HEK293T (cell line): ENCODE results near the gene AQP2.

Source experiments
- CTCF ChIA-PET: fragments of 350-600 bp; formaldehyde crosslinking; extraction: SDS; loops from one replicate; lab custom pipeline; 2021; ENCODE audit warnings: antibody characterized with exemption, inconsistent platforms; lab: Yijun Ruan, JAX
- POLR2A ChIA-PET: fragments of 350-600 bp; formaldehyde crosslinking; extraction: SDS; loops from one replicate; lab custom pipeline; 2020; ENCODE audit warnings: antibody characterized with exemption, inconsistent platforms; lab: Yijun Ruan, JAX
- DNase-seq: peaks from one replicate; pipeline ENCODE4 v3.0.0; 2012; ENCODE audit warnings: mixed read lengths; ENCODE audit errors: extremely low spot score
- ARNT ChIP-seq: fragments of 450-650 bp; IDR thresholded peaks from 2 replicates; pipeline ENCODE4 v1.6.1; 2017; ENCODE audit warnings: mild to moderate bottlenecking
- BHLHE40 ChIP-seq: fragments of 450-650 bp; IDR thresholded peaks from 2 replicates; pipeline ENCODE4 v1.6.1; 2016; ENCODE audit warnings: mild to moderate bottlenecking, moderate library complexity, borderline replicate concordance
- CTBP1 ChIP-seq: fragments of 450-650 bp; IDR thresholded peaks from 2 replicates; pipeline ENCODE4 v1.6.1; 2016; ENCODE audit warnings: borderline replicate concordance
- ELF4 ChIP-seq: fragments of 450-650 bp; IDR thresholded peaks from 2 replicates; pipeline ENCODE4 v1.6.1; 2017; ENCODE audit warnings: antibody characterized with exemption
- FOXA1 ChIP-seq: fragments of 450-650 bp; IDR thresholded peaks from 2 replicates; pipeline ENCODE4 v1.6.1; 2016; ENCODE audit warnings: mild to moderate bottlenecking
- FOXK2 ChIP-seq: fragments of 450-650 bp; IDR thresholded peaks from 2 replicates; pipeline ENCODE4 v1.6.1; 2016; ENCODE audit warnings: mild to moderate bottlenecking
- FOXM1 ChIP-seq: fragments of 450-650 bp; IDR thresholded peaks from 2 replicates; pipeline ENCODE4 v1.6.1; 2017; ENCODE audit warnings: mild to moderate bottlenecking, borderline replicate concordance
- HDGF ChIP-seq: fragments of 450-650 bp; IDR thresholded peaks from 2 replicates; pipeline ENCODE4 v1.6.1; 2017; ENCODE audit warnings: antibody characterized with exemption, borderline replicate concordance
- L3MBTL2 ChIP-seq: fragments of 450-650 bp; conservative IDR thresholded peaks from 2 replicates; pipeline ENCODE4 v1.6.1; 2016; ENCODE audit warnings: mild to moderate bottlenecking
- LEF1 ChIP-seq: fragments of 450-650 bp; IDR thresholded peaks from 2 replicates; pipeline ENCODE4 v1.6.1; 2017; ENCODE audit warnings: mild to moderate bottlenecking, borderline replicate concordance
- NFRKB ChIP-seq: fragments of 450-650 bp; IDR thresholded peaks from 2 replicates; pipeline ENCODE4 v1.6.1; 2016; ENCODE audit warnings: mild to moderate bottlenecking, moderate library complexity
- PKNOX1 ChIP-seq: fragments of 450-650 bp; IDR thresholded peaks from 2 replicates; pipeline ENCODE4 v1.6.1; 2016
- SP1 ChIP-seq: fragments of 450-650 bp; IDR thresholded peaks from 2 replicates; pipeline ENCODE4 v1.6.1; 2017
- SUZ12 ChIP-seq: fragments of 450-650 bp; IDR thresholded peaks from 2 replicates; pipeline ENCODE4 v1.6.1; 2016; ENCODE audit warnings: mild to moderate bottlenecking
- TARDBP ChIP-seq: fragments of 450-650 bp; IDR thresholded peaks from 2 replicates; pipeline ENCODE4 v1.6.1; 2016
- ZNF384 ChIP-seq: fragments of 450-650 bp; IDR thresholded peaks from 2 replicates; pipeline ENCODE4 v1.6.1; 2016

AQP2 gene

GRCh38 chr12:49903351-49903699, 47.2 kb upstream of the AQP2 start:
- no peak for DNase-seq
- TF ChIP-seq FOXK2, result no peak
- ChIA-PET POLR2A (no interaction called here), CTCF (interaction anchor here (0.7 kb wide), 1 partner anchor 90 kb away, joined by 6 read pairs; no protein-coding TSS in a partner anchor)

- DNase-seq, result no peak
- ChIA-PET CTCF (no interaction called here), POLR2A (no interaction called here)
- TF ChIP-seq TARDBP (no peak), CTBP1 (no peak), ARNT (no peak), SP1 (no peak), ELF4 (no peak), LEF1 (no peak), SUZ12 (no peak), NFRKB (no peak), FOXK2 (no peak), FOXM1 (no peak), PKNOX1 (no peak), ZNF384 (no peak), L3MBTL2 (no peak), HDGF (no peak), FOXA1 (no peak), BHLHE40 (no peak)
These were observed 46.7 kb upstream of the AQP2 start, which contains the start of gene FAIM2 for GRCh38 chr12:49903700-49904423. FAIM2 (minus strand) TSS chr12:49903900; CDS start chr12:49903792, 108 bp downstream.

DNA sequence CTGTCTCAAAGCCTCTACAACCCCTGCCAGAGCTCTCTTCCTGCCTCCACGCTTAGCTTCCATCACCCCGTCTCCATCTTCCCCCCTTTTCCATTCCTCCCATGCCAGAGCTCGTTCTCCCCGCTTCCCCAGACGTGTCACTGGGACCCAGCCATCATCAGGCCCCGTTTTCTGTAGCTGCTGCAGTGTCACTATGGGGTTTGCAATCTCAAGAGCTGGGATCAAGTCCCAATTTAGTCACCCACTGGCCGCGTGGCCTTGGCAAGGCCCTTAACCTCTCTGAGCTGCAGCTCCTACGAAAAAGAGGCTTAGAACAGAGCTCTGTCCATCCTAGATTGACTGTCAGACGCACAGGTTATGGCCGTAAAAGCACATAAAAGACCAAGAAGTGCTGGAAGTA, 45.9 kb upstream of the AQP2 start:
- CTCF ChIA-PET, result no interaction called here
- DNase-seq, result no peak
- POLR2A ChIA-PET, result no interaction called here
- TF ChIP-seq BHLHE40 (no peak), NFRKB (no peak), FOXA1 (no peak), SP1 (no peak), TARDBP (no peak), ARNT (no peak), LEF1 (no peak), PKNOX1 (no peak), CTBP1 (no peak), ELF4 (no peak), FOXK2 (no peak), HDGF (no peak), L3MBTL2 (no peak), SUZ12 (no peak), ZNF384 (no peak)

DNA sequence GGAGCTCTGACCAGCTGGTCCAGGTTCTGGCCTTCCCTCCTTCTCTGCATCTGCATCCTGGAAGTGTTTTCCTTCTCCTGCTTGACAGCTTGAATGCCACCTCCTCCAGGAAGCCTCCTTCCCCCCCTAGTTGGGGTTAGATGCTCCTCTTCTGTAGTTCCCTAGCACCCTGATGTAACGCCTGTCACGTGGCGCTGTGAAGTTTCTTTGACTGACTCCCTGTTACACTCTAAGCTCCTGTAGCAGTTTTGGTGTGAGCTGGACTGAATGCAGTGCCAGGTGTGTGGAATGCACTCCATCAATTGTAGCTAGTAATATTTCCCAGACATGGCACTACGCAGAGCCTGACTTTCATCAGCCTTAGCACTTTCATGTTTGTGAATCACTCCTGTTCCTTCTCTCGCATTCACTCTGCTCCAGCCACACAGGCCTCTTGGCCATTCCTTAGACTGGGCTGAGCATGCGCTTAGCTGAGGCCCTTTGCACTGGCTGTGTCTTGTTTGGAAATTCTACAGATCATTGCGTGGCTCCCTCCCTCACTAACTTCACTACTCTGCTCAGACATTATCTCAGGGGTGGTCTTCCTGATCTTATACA, 44.7 kb upstream of the AQP2 start:
- TF ChIP-seq LEF1 (no peak), ARNT (no peak), SUZ12 (no peak), CTBP1 (no peak), ZNF384 (no peak), FOXM1 (no peak), NFRKB (no peak), TARDBP (no peak), PKNOX1 (no peak), FOXK2 (no peak), L3MBTL2 (no peak), FOXA1 (no peak), ELF4 (no peak), SP1 (no peak), HDGF (no peak), BHLHE40 (no peak)
- CTCF ChIA-PET, result interaction anchor here (0.6 kb wide), 1 partner anchor 230 kb away, joined by 3 read pairs; no protein-coding TSS in a partner anchor
- no peak for DNase-seq
- POLR2A ChIA-PET, result no interaction called here

- POLR2A ChIA-PET, result interaction anchor here (1.0 to 1.5 kb wide), 2 partner anchors 39 to 64 kb away, joined by 3 read pairs; partner anchors contain the start of gene BCDIN3D
These were observed 43.2 kb upstream of the AQP2 start for GRCh38 chr12:49907352-49907751.

DNA sequence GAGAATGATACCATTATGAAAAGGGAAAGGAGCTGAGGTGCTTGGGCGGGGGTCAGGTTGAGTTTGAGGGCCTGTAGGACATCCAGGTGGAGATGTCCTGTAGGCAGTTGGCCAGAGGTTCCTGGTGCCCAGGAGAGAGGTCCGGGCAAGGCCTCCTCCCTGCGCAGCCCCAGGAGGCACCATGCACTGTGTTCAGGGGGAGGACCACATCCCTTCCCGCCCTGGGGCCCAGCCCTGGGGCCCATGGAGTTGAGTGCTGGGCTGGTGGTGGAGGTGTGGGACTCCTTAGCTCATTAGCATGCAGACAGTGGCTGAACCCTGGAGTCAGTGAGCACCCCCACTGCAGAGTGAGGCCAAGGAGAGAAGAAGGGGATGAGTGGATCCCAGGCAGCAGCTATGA, 41.2 kb upstream of the AQP2 start:
- TF ChIP-seq PKNOX1 (no peak), FOXM1 (no peak), L3MBTL2 (no peak), ZNF384 (no peak), HDGF (no peak), BHLHE40 (no peak), NFRKB (no peak), TARDBP (no peak), CTBP1 (no peak), ARNT (no peak), FOXA1 (no peak), LEF1 (no peak), FOXK2 (no peak), SP1 (no peak), SUZ12 (no peak)
- ChIA-PET CTCF (no interaction called here), POLR2A (interaction anchor here (0.8 to 1.0 kb wide), 2 partner anchors 66 to 81 kb away, joined by 3 read pairs; partner anchors contain the start of genes BCDIN3D and NCKAP5L)
- no peak for DNase-seq

More at GRCh38 chr12:49907352-49907751, 43.2 kb upstream of the AQP2 start:
- no peak for DNase-seq
- CTCF ChIA-PET, result no interaction called here
- TF ChIP-seq FOXM1, result no peak
